ENCODE results near the gene TMEM127. TPM values are rescaled to one million over a fixed set of nuclear protein-coding genes. Genes with fewer than 3 reads are reported as not detected.
"Not testable (repeated sequence)": the region's sequence is repeated elsewhere in the genome, so short reads cannot be mapped to it uniquely, and the experiment has no call there.

Gene TMEM127
- total and polyA plus RNA-seq, 2 donors (not counting 1 experiment from before 2014, with no cell fraction given) = 21.5 to 48.0 TPM

DNA sequence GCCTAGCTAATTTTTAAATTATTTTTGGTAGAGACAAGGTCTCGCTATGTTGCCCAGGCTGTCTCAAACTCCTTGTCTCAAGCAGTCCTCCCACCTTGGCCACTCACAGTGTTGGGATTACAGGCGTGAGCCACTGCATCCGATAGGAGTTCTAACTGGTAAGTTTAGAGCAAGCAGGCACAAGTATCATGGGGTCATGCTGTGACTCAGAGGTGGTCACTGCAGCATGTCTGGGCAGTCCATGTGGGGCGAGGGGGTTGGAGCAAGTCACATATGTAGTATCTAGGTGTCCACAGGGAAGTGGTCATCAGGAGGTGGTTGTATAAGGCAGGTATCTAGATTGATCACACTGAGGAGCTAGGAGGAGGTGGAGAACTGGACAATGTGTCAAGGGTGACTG is 34.5 kb downstream of the TMEM127 start:
- no peak overlapping the region for H3K27ac Mint-ChIP-seq
- Histone ChIP-seq H3K4me3 (ENCODE audit: control extremely low read depth in 1 of 5, extremely low read depth in 1 of 5, insufficient read depth in 1 of 5, low read depth in 2 of 5, low read length in 4 of 5) (no peak overlapping the region), H3K79me2 (ENCODE audit: control insufficient read depth, insufficient read depth, low read length) (peaks cover 18% of the 10 kb centered on the region), H3K9me3 (ENCODE audit: control extremely low read depth in 1 of 3, control insufficient read depth in 2 of 3, insufficient read depth in 1 of 3, low read length in 2 of 3) (no peaks in the 10 kb centered on the region), H3K27ac (ENCODE audit: low read length in 2 of 2) (no peak overlapping the region), H4K20me1 (ENCODE audit: control insufficient read depth, insufficient read depth, low read length, poor library complexity, severe bottlenecking) (no peaks in the 10 kb centered on the region), H2AFZ (ENCODE audit: insufficient read depth, low read depth, low read length, poor library complexity, severe bottlenecking) (no peak overlapping the region), H3K4me2 (replicated peaks; ENCODE audit: low read depth, low read length, poor library complexity, severe bottlenecking) (no peak overlapping the region), H3K27me3 (replicated peaks in 1 of 4; ENCODE audit: control extremely low read depth in 1 of 4, control insufficient read depth in 3 of 4, insufficient read depth in 4 of 4, low read length in 3 of 4) (no peaks in the 10 kb centered on the region), H3K9ac (ENCODE audit: low read length) (no peak overlapping the region), H3K36me3 (replicated peaks in 1 of 2; ENCODE audit: control extremely low read depth in 1 of 2, control insufficient read depth in 1 of 2, extremely low read depth in 1 of 2, insufficient read depth in 2 of 2, low read length in 1 of 2) (no peaks in the 10 kb centered on the region), H3K4me1 (ENCODE audit: control insufficient read depth in 2 of 2, insufficient read depth in 2 of 2, low read length in 2 of 2) (peaks cover 15% of the 10 kb centered on the region in 2 donors)
- H3K27me3 Mint-ChIP-seq = no peaks in the 10 kb centered on the region
- H3K4me3 Mint-ChIP-seq = no peak overlapping the region
- H3K4me1 Mint-ChIP-seq = peaks cover 16% of the 10 kb centered on the region
- no peak for TF ChIP-seq EZH2 (IDR thresholded peaks at IDR 0.05; ENCODE audit: borderline replicate concordance, insufficient read depth, low read depth, low read length, poor library complexity, severe bottlenecking)
- TF ChIP-seq, protein P1, sequence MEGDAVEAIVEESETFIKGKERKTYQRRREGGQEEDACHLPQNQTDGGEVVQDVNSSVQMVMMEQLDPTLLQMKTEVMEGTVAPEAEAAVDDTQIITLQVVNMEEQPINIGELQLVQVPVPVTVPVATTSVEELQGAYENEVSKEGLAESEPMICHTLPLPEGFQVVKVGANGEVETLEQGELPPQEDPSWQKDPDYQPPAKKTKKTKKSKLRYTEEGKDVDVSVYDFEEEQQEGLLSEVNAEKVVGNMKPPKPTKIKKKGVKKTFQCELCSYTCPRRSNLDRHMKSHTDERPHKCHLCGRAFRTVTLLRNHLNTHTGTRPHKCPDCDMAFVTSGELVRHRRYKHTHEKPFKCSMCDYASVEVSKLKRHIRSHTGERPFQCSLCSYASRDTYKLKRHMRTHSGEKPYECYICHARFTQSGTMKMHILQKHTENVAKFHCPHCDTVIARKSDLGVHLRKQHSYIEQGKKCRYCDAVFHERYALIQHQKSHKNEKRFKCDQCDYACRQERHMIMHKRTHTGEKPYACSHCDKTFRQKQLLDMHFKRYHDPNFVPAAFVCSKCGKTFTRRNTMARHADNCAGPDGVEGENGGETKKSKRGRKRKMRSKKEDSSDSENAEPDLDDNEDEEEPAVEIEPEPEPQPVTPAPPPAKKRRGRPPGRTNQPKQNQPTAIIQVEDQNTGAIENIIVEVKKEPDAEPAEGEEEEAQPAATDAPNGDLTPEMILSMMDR (IDR thresholded peaks at IDR 0.05) = no peak
- no peaks in the 10 kb centered on the region for H3K9me3 Mint-ChIP-seq (ENCODE audit: insufficient read depth)
- intact Hi-C loops (cut with micrococcal nuclease) = no loop called here
- 97% methylated on average over 4 of the region's 4 CpGs for WGBS (ENCODE audit: insufficient coverage)
- DNase-seq = no peak
- no peak for ATAC-seq (ENCODE audit: low read depth)
- ChIA-PET POLR2A (interaction anchor here (0.7 kb wide), 1 partner anchor 13 kb away, joined by 4 read pairs; no protein-coding TSS in a partner anchor), CTCF (interaction anchor here (0.9 to 1.9 kb wide), 3 partner anchors 23 to 57 kb away, joined by 3 to 6 read pairs (median 4); partner anchors contain the start of gene STARD7)

DNA sequence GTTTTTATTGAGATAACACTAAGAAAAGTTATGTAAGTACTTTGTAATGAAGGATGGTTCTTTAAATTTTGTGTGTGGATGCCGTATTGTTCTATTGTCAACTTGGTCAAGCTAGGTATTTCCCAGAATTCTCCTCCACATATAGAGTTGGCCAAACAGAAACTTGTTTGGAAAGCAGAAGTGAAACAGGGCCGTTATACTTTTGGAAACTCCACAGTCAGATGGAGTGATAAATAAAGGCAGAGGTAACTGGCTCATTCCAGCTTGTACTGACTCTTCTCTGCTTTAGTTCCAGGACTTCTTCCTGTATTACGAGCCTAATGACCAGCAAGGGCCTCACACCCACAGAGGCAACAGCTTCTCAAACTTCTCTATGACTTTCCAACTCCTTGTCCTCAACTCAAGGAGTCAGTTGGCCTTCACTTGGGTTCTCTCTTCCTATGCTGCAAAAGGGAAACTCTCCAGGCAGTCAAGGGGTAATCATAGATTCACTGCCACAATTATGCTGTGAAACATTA is 40.7 kb downstream of the TMEM127 start:
- no peak overlapping the region for H3K4me3 ChIP-seq (ENCODE audit: control extremely low read depth in 1 of 5, extremely low read depth in 1 of 5, insufficient read depth in 1 of 5, low read depth in 2 of 5, low read length in 4 of 5)
- WGBS (ENCODE audit: insufficient coverage) = 0% methylated on average over 2 of the region's 3 CpGs
- H2AFZ ChIP-seq (ENCODE audit: insufficient read depth, low read depth, low read length, poor library complexity, severe bottlenecking) = peak overlapping the region; percentile 40
- TF ChIP-seq, protein P1 (IDR thresholded peaks at IDR 0.05) = no peak
- no peak for TF ChIP-seq EZH2 (IDR thresholded peaks at IDR 0.05; ENCODE audit: borderline replicate concordance, insufficient read depth, low read depth, low read length, poor library complexity, severe bottlenecking)
- ATAC-seq (ENCODE audit: low read depth) (peak; percentile 85), DNase-seq (peak; percentile 70)
- H3K9me3 ChIP-seq (ENCODE audit: control extremely low read depth in 1 of 3, control insufficient read depth in 2 of 3, insufficient read depth in 1 of 3, low read length in 2 of 3) = no peaks in the 10 kb centered on the region
- peaks cover 11 to 14% of the 10 kb centered on the region in 2 donors for H3K4me1 ChIP-seq (ENCODE audit: control insufficient read depth in 2 of 2, insufficient read depth in 2 of 2, low read length in 2 of 2)
- Mint-ChIP-seq H3K4me3 (peak overlapping the region; percentile 42), H3K27me3 (no peaks in the 10 kb centered on the region), H3K9me3 (ENCODE audit: insufficient read depth) (no peaks in the 10 kb centered on the region), H3K27ac (peak overlapping the region; percentile 91), H3K4me1 (peaks cover 16% of the 10 kb centered on the region)
- peak overlapping the region; percentile 8 for H3K9ac ChIP-seq (ENCODE audit: low read length)
- CTCF ChIA-PET = interaction anchor here (0.9 to 2.4 kb wide), 2 partner anchors 9 to 51 kb away, joined by 6 to 17 read pairs; no protein-coding TSS in a partner anchor
- no peaks in the 10 kb centered on the region for H4K20me1 ChIP-seq (ENCODE audit: control insufficient read depth, insufficient read depth, low read length, poor library complexity, severe bottlenecking)
- POLR2A ChIA-PET = interaction anchor here (0.6 to 0.8 kb wide), 2 partner anchors 17 to 49 kb away, joined by 3 to 6 read pairs; partner anchors contain the start of gene STARD7
- peak overlapping the region; percentile 75 to 84 for H3K27ac ChIP-seq (ENCODE audit: low read length in 2 of 2)
- no peaks in the 10 kb centered on the region for H3K27me3 ChIP-seq (replicated peaks in 1 of 4; ENCODE audit: control extremely low read depth in 1 of 4, control insufficient read depth in 3 of 4, insufficient read depth in 4 of 4, low read length in 3 of 4)
- peak overlapping the region; percentile 40 for H3K4me2 ChIP-seq (replicated peaks; ENCODE audit: low read depth, low read length, poor library complexity, severe bottlenecking)
- peaks cover 3% of the 10 kb centered on the region for H3K79me2 ChIP-seq (ENCODE audit: control insufficient read depth, insufficient read depth, low read length)
- intact Hi-C loops (cut with micrococcal nuclease) = loop anchor here (1.0 to 2.0 kb wide), 3 partner anchors 8 to 16 kb away; partner anchors contain the start of gene STARD7
- no peaks in the 10 kb centered on the region for H3K36me3 ChIP-seq (replicated peaks in 1 of 2; ENCODE audit: control extremely low read depth in 1 of 2, control insufficient read depth in 1 of 2, extremely low read depth in 1 of 2, insufficient read depth in 2 of 2, low read length in 1 of 2)

DNA sequence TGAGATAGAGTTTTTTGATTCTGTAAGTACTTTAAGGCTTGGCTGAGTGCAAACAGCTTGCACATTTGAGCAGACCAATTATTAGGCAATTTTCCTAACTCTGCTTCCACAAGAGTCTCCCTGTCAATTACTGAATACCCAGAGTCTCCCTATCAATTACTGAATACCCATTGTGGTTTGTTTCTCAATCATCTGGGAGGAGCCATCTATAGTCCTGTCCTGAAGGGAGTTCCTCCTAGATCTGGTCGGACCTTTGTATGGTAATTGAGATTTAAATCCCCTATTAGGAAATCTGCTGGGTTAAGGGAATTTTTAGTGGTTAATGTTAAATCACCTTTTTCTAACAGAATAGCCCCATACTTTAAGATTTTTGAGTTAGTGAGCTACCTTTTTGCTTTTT is 44.7 kb downstream of the TMEM127 start:
- H3K27me3 Mint-ChIP-seq; H4K20me1 ChIP-seq (ENCODE audit: control insufficient read depth, insufficient read depth, low read length, poor library complexity, severe bottlenecking); H2AFZ ChIP-seq (ENCODE audit: insufficient read depth, low read depth, low read length, poor library complexity, severe bottlenecking); H3K27ac Mint-ChIP-seq; H3K27me3 ChIP-seq (replicated peaks in 1 of 4; ENCODE audit: control extremely low read depth in 1 of 4, control insufficient read depth in 3 of 4, insufficient read depth in 4 of 4, low read length in 3 of 4); DNase-seq; H3K4me3 Mint-ChIP-seq; ATAC-seq (ENCODE audit: low read depth); H3K9ac ChIP-seq (ENCODE audit: low read length); H3K9me3 Mint-ChIP-seq (ENCODE audit: insufficient read depth); H3K4me3 ChIP-seq (ENCODE audit: control extremely low read depth in 1 of 5, extremely low read depth in 1 of 5, insufficient read depth in 1 of 5, low read depth in 2 of 5, low read length in 4 of 5); H3K9me3 ChIP-seq (ENCODE audit: control extremely low read depth in 1 of 3, control insufficient read depth in 2 of 3, insufficient read depth in 1 of 3, low read length in 2 of 3); POLR2A ChIA-PET; H3K79me2 ChIP-seq (ENCODE audit: control insufficient read depth, insufficient read depth, low read length); intact Hi-C loops (cut with micrococcal nuclease); H3K36me3 ChIP-seq (replicated peaks in 1 of 2; ENCODE audit: control extremely low read depth in 1 of 2, control insufficient read depth in 1 of 2, extremely low read depth in 1 of 2, insufficient read depth in 2 of 2, low read length in 1 of 2); H3K27ac ChIP-seq (ENCODE audit: low read length in 2 of 2); H3K4me2 ChIP-seq (replicated peaks; ENCODE audit: low read depth, low read length, poor library complexity, severe bottlenecking): not testable (repeated sequence)
- no CpG with 5 or more reads among the region's 1 CpG for WGBS (ENCODE audit: insufficient coverage)
- H3K4me1 Mint-ChIP-seq = peaks cover 16% of the 10 kb centered on the region
- CTCF ChIA-PET = interaction anchor here (1.8 kb wide), 1 partner anchor 13 kb away, joined by 5 read pairs; no protein-coding TSS in a partner anchor
- H3K4me1 ChIP-seq (ENCODE audit: control insufficient read depth in 2 of 2, insufficient read depth in 2 of 2, low read length in 2 of 2) = peaks cover 11 to 14% of the 10 kb centered on the region in 2 donors
